Epithelial cell of proximal tubule (primary cell): Measurements from ENCODE around the gene GPR84. TPM values are rescaled to one million over a fixed set of nuclear protein-coding genes. Genes with fewer than 3 reads are reported as not detected.

Experiments
- DNase-seq: peaks from one replicate; pipeline ENCODE4 v3.0.0-alpha.2; 2011; ENCODE audit warnings: low read depth
- H3K4me3 ChIP-seq: 2 replicates; pipeline ENCODE4 v1.5.1; 2011; ENCODE audit warnings: low read depth, mild to moderate bottlenecking, low read length
- total RNA-seq: library from RNA; depleted of rRNA; stranded (reverse); fragments of >200 nt; gene quantifications from 2 replicates; pipeline ENCODE4 v1.2.3, GENCODE V29; 2015
- TF ChIP-seq, protein P1 (sequence below): conservative IDR thresholded peaks from 2 replicates; pipeline ENCODE4 v1.5.1; 2012; ENCODE audit warnings: low read depth, mild to moderate bottlenecking, low read length

Gene GPR84
- total RNA-seq, 1 donor from 2014 or later: not detected

DNA sequence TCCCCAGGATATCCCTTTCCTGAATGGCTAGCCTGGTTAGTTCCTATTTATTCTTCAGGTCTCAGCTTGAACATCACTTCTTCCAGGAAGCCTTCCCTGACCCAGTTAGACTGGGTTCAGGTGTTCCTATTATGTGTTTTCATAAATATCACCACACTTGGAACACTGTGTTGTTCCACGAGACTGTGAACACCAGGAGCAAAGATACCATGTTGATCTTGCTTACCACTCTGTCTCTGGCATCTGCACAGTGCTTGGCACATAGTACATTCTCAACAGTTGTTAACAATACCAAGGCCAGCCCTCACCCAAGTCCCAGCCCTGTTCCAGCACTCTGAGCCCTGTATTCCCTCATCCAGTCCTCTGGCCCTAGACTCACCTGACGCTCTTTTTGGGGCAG lies 33.9 kb upstream of the GPR84 start:
- TF ChIP-seq, protein P1, sequence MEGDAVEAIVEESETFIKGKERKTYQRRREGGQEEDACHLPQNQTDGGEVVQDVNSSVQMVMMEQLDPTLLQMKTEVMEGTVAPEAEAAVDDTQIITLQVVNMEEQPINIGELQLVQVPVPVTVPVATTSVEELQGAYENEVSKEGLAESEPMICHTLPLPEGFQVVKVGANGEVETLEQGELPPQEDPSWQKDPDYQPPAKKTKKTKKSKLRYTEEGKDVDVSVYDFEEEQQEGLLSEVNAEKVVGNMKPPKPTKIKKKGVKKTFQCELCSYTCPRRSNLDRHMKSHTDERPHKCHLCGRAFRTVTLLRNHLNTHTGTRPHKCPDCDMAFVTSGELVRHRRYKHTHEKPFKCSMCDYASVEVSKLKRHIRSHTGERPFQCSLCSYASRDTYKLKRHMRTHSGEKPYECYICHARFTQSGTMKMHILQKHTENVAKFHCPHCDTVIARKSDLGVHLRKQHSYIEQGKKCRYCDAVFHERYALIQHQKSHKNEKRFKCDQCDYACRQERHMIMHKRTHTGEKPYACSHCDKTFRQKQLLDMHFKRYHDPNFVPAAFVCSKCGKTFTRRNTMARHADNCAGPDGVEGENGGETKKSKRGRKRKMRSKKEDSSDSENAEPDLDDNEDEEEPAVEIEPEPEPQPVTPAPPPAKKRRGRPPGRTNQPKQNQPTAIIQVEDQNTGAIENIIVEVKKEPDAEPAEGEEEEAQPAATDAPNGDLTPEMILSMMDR: no peak
- no peak overlapping the region for H3K4me3 ChIP-seq
- no peak for DNase-seq

DNA sequence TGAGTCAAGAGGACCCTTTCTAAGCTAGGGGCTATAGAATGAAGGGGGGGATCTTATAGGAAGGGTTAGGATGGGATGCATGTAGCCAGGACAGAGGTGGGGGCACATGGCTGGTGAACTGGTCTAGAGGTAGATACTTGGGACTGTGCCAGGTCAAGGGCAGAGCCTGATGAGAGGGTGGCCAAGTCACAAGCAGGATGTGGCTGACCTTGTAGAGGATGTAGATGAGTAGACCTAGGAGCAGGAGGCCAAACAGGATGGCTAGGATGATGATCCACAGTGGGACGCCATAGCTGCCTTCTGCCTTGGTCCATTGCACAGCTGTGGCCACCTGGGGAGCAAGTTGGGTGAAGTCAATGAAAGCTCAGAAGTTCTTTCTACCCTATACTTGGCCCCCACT lies 32.9 kb upstream of the GPR84 start:
- H3K4me3 ChIP-seq: no peak overlapping the region
- no peak for DNase-seq
- TF ChIP-seq, protein P1: no peak

DNA sequence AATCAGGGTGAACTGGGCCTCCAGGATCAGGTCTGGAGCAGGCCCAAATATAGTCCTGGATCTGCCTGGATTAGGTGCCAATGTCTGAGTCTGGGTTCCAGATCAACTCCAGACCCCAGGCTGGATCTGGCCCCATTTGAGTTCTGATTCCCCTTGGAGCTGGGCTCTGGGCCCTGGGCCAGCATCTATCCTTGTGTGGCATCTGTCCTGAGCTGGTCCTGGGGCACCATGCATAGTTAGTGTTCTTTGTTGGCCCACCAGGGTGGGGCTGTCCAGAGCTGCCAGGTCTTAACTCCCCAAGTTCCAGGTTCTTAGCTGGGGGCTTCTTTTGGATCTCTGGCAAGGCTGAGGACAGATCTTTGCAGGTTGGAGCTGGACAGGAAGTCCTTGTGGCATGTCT lies 31.3 kb upstream of the GPR84 start:
- H3K4me3 ChIP-seq: no peak overlapping the region
- no peak for DNase-seq
- TF ChIP-seq, protein P1: no peak

DNA sequence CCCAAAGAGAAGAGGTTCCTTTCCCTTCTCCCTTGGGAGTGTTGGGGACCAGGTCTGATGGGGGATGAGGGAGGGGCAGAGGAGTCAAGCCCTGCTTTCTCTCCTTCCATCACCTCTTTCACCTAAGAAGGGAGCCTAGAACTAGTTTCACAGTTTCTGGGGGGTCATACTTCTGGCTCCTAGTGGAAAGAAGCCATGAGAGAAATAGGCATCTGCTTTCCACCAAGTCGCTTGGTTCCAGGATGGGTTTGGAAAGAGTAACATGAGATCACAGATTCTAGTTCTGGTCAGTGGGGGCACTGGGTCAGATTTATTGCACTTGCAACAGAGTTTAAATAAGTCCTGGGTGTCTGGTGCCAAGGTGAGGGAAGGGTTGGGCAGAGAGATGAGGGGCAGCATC lies 30.7 kb upstream of the GPR84 start:
- TF ChIP-seq, protein P1: no peak
- H3K4me3 ChIP-seq: no peak overlapping the region
- no peak for DNase-seq

DNA sequence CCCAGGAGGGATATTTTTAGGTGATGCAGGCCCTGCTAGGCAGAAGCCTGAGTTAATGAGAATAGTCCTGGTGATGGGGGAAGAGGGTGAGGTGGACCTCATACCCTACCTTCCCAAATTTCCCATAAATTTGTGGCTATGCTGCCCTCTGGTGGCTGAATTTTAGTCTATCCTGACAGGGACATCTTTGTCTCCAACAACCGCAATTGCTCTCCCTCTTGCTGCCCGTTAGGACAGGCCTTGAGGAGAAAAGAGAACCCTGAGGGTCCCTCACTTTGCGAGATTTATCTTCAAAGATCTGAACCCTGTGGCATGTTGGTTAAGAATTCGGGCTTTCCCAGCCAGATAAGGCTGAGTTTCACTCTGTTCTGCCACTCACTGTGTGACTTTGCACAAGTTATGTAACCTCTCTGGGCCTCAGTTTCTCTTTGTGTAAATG lies 30.0 kb upstream of the GPR84 start:
- TF ChIP-seq, protein P1: peak; percentile 79
- no peak overlapping the region for H3K4me3 ChIP-seq
- DNase-seq: no peak

DNA sequence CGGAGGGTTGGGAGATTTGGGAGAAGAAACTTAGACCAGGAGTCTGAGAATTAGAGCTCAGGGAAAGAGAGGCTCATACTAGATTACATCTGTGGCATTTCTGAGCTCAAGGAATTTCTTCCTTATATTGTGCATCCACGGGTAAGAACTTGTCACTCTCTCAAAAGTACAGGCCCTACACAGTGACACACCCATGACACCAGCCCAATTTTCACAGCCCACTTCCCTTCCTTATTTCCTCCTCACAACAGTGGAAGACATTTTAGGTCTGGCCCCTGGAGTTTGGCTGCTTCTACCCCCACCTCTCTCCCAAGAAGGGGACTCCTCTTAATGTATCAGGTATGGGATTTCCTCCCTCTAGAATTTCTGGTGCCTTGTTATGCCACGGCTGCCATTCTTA lies 29.5 kb upstream of the GPR84 start:
- no peak overlapping the region for H3K4me3 ChIP-seq
- TF ChIP-seq, protein P1: no peak
- no peak for DNase-seq

DNA sequence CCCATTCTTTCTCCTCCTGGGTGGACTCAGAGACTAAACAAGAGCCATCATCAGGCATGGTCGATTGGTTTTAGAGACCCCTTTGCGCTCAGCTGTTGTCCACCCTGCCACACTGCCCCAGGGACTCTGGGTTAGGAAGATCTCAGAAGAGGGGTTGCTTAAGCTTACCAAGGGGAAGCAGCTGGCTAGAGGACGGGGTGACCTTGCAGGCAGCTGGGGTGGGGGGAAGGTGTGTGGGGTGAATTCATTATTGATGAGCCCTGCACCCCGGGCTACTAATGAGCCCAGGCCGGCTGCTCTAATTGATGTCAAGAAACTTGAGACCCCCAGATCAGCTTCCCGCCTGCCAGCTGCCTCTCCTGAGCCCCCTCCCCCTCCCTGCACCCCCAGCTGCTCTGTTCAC lies 28.9 kb upstream of the GPR84 start:
- TF ChIP-seq, protein P1: no peak
- DNase-seq: no peak
- H3K4me3 ChIP-seq: no peak overlapping the region
